GM21529 (cell line): ENCODE measurements around the gene VAV3.
A peak's percentile ranks its signal among the peaks of the same experiment; 100 is the strongest.

Source experiments
- ATAC-seq: cut with Tn5 transposase; IDR thresholded peaks from one replicate; pipeline ENCODE4 v1.9.1; 2021; ENCODE audit not compliant: unreplicated experiment

Gene VAV3

DNA sequence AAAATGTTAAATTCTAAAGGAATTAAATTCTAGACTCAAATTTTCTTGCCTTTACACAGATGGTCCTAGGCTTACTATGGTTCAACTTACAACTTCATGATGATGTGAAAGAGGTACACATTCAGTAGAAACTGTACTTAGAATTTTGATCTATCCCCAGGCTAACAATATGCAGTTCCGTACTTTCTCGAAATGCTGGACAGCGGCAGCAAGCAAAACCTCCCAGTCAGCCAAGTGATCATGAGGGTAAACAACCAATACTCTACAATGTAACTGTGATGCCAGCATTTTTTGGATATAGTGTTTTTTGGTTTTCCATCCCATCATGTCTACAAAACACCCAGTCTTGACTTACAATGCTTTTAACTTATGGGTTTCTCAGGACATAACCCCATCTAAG lies 25.7 kb downstream of the VAV3 start:
- ATAC-seq: no peak

DNA sequence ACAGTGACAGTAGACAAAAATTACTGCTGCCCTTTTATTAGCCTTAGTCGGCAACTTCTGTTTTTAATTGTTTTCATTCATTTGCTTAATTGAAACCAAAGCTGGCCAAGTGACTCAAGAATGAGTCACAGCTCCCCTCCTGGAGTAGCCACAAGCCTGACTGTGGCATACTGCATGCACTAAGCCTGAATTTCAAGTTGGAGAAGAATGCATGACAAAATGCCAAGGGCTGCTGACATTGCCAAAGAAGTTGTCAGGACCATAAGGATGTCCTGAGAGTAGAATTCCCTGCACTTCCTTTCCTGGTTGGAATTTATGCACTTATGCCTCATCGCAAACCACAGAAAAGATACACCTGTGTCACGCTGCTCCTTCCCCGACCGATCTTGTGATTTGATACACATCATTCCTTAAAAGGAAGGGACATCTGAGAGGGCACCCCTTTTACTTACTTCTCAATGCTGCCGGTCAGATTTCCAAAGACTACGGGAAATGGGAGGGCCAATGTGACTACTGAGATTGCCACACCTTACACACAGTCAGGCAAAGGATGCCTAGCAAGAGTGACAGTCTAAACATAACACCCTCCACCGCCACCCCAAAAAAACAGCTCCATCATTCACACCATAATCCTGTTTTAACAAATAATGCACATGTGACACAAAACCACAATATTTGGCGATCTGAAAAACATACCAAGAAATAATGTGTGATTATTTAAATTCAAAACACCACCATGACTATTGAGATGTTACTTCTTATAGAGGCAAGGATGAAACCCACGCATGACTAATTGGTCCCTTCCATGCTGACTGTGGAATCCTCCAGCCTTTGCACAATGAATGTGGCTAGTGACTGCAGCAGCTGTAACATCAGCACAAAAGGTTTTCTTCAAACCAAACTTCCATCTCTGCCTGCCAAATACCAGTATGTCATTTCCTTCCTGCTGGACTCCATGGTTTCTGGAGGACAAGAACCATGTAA lies 28.2 kb downstream of the VAV3 start:
- peak; percentile 35 for ATAC-seq

DNA sequence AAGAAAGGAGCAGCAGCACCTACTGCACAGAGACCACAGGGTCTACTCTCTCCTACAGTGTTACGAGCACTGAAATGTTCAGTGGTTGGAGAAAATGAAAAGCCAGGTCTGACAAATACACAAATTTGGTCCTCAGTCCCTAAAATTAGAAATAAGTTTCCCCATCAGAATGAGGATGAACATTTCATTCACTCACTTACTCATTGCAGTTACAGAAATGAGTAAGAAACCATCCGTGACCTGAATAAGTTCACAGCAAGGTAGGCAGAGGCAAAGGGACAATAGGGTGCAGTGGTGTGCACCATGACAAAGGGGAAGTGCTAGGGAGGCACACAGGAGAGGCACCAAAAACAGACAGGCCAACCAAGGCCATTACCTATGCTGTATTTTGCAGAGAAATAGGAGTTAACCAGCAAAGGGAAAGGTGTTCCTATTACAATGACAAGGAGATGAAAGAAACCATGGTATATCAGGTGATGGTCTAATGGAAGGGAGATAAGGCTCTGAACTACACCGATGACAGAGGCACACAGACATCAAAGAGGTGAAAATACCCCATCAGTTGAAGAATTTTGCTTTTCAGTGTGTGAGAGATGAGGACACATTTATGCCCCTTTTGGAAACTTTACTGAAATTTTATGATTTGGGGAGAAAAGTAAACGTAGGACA lies 29.4 kb downstream of the VAV3 start:
- peak; percentile 92 for ATAC-seq

GRCh38 chr1:107934578-107934977 lies 30.4 kb downstream of the VAV3 start:
- peak; percentile 40 for ATAC-seq

DNA sequence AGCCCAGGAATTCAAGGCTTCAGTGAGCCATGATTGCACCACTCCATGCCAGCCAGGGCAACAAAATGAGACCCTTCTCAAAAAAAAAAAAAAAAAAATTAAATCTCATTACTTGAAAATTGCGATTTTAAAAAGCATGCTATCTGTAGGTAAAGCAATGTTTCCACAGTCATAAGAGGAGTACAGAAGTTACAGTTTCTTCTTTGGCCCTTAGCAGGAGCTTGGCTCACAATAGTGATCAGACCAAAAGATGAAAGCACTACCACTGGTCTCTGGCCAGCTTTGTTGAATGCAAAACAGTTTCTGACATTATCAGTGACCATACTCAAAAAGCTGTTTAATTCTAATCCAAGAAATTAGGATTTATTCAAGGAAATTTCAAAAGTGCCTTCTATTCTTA lies 31.2 kb downstream of the VAV3 start:
- ATAC-seq: no peak

- ATAC-seq: no peak
These were observed 34.7 kb downstream of the VAV3 start for GRCh38 chr1:107930292-107930691.

DNA sequence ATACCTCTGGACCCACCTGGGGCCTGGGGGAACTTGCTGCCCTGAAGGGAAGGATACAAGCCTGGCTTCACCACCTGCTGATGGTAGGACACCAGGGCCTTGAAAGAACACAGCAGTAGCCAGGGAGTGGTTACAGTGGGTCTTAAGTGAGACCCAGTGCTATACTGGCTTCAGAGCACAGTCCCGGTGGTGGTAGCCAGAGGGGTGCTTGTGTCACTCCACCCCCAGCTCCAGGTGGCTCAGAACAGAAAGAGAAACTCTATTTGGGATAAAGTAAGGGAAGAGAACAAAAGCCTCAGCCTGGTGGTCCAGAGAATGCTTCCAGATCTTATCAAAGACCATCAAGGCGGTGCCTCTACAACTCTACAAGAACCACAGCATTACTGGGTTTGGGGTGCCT lies 37.2 kb downstream of the VAV3 start:
- ATAC-seq: no peak

- no peak for ATAC-seq
These were observed 38.4 kb downstream of the VAV3 start for GRCh38 chr1:107926436-107927080.

DNA sequence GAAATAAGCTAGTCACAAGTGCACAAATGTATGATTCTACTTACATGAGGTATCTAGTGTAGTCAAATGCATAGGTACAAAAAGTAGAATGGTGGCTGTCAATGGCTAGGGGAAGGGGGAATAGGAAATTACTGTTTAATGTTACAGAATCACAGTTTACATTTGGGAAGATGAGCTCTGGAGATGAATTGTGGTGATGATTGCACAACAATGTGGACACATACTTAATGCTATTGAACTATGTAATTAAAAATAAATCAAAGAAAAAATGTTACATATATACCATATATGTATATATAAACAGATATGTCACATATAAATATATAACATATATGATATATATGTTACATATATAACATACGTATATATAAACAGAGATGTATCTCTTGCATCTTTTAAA lies 39.4 kb downstream of the VAV3 start:
- ATAC-seq: no peak

DNA sequence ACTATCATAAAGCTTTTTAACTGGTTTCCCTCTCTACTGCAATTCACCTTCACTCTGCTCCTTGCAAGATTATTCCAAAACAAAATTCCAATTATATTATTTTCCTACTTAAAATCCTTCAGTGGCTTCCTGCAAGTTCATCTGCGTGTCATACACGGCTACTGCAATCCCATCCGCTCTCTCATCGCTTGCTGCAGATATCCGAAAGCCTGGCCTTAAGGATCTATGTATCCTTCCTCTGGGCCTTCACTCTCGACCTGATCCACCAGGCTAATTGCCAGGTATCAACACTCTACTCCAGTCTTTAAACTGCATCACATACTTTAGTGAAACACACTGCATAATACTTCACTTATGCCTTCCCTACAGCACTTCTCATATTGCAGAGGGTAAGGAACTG lies 44.0 kb downstream of the VAV3 start:
- ATAC-seq: no peak

- ATAC-seq: no peak
These were observed 44.4 kb downstream of the VAV3 start for GRCh38 chr1:107920561-107920960.

- no peak for ATAC-seq
These were observed 45.0 kb downstream of the VAV3 start for GRCh38 chr1:107919953-107920352.

GRCh38 chr1:107914119-107914765 lies 50.7 kb downstream of the VAV3 start:
- no peak for ATAC-seq

- ATAC-seq: no peak
These were observed 52.3 kb downstream of the VAV3 start for GRCh38 chr1:107912656-107913055.

GRCh38 chr1:107900090-107900945 lies 64.7 kb downstream of the VAV3 start:
- ATAC-seq: no peak

- no peak for ATAC-seq
These were observed 65.3 kb downstream of the VAV3 start for GRCh38 chr1:107899655-107900054.

DNA sequence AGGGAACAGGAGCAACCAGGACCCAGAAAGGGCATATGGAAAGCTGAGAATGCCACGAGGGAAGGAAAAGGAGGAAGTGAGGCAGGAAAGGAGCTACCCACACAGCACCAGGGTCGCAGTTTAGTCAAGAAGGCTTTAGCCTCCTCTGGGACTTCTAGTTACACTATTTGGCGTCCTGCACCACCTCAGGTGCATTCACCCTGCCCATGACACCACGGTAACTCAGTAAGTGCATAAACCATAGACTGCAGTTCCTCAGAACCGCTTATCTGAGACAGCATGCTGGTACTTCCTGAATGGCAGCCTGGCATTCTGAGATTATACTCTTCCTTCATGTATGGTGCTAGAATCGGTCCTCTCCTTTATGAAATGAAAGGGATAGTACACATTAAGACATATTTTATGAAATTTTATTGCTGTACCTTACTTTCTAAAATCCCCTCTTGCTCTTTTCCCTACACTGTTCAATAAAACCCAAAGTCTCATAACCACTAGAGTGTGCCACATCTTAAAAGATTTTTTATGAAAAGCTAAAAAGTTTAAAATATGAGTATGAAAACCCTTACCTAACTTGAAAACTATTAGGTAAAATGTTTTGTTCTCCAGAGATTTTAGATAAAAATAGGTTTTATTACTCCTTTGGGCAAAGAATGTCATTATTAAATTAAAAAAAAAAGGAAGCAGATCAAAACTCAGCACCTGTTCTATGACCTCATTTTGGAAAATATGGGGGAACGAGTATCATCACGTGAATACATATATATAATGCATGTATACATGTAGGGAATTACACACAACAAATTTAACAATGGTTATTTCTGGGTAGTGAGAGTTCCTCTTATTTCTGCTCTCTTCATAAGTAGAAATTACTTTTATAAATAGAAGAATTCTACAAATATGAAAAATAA lies 67.3 kb downstream of the VAV3 start:
- ATAC-seq: no peak

GRCh38 chr1:107896936-107897335 lies 68.0 kb downstream of the VAV3 start:
- ATAC-seq: no peak

DNA sequence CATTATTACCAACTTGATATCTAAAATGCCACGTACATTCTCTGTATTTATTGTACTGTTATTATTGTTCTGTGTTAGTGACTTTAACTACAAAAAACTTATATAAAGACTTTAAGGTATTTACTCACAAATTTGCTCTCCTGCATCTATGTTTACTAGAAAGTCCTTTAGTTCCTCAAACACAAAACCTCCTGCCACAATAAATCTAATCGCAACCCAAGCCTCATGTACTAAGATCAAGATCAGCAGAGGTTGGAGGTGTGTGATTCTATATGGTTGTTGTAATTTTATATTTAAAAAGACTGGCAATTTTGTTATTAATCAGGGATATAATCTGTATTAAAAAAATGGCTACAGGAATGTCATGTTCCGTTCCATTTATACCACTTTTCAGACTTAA lies 68.6 kb downstream of the VAV3 start:
- ATAC-seq: no peak
